Hypothalamus (tissue), 51 donors: ENCODE data around the gene OTOP3.
A peak's percentile ranks its signal among the peaks of the same experiment; 100 is the strongest.
"Not testable (repeated sequence)": the region's sequence is repeated elsewhere in the genome, so short reads cannot be mapped to it uniquely, and the experiment has no call there.

ENCODE experiments used
- DNase-seq, 51 donors: peaks; one replicate each; lab custom pipeline; 2025; lab: John Stamatoyannopoulos, UW

Gene OTOP3

DNA sequence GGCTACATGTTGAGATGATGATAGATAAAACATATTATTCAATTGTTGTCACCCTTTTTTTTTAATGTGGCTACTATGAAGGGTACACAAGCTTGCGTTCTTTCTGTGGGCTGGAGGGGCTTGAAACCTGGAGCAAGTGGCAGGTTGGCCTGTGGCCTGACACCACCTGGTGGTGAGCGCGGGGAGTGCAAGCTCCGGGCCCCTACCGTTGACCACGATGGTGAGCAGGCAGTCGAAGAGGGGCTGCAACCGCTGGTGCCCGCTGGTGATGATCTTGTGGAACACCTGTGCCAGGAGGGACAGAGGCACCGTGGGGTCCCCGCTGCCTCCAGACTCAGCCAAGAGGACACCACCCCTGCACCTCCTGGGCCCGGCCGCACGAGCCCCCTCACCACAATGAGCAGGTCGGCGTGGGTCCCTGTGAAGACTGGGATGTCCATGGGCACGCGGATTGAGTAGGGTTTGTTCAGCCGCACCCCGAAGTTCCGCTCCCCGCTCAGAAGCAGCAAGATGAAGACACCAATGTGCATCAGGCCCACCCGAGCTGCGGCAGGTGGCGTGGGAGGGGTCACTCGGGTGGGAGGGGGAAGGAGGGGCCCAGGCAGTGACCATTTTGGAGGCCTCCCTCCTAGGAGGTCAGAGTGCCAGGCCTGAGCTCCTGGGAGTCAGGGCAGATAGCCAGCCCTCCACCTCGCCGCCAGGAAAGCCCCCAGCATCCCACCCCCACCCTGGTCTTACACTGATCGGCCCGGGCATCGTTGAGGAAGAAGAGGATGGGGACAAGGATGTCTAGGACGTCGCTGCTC lies 22.4 kb downstream of the OTOP3 start:
- peak in 42 of 51 donors; percentile 1 to 75 (median 29) for DNase-seq

DNA sequence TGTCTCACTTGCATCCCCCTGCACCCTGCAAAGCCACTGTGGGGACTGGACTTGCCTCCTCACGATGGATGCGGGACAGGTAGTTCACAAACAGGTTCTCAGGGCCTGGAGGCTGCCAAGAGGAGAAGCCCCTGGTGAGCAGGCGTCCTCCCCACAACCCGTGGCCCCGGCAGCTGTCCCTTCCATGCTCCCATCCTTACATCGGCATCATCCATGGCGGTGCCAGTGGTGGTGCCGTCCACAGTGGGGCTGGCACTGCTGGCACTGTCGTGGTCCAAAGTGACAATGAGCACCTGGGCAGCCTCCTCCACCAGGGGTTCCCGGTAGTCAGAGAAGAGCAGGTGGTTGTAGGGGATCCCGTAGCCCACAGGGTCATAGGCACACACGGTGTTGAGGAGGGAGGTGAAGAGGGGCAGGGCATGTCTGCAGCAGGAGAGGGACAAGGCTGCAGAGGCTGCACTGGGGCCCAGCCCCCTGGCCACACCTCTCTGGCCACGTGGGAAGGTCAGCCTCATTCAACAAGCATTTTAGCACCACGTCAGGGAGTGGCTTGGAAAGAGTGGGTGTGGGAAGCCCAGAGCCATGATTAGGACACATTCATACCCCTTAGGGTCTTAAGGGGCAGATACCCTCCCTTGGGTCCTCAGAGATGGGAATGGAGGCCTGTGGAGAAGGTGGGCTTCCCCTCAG lies 24.3 kb downstream of the OTOP3 start:
- DNase-seq, result no peak

DNA sequence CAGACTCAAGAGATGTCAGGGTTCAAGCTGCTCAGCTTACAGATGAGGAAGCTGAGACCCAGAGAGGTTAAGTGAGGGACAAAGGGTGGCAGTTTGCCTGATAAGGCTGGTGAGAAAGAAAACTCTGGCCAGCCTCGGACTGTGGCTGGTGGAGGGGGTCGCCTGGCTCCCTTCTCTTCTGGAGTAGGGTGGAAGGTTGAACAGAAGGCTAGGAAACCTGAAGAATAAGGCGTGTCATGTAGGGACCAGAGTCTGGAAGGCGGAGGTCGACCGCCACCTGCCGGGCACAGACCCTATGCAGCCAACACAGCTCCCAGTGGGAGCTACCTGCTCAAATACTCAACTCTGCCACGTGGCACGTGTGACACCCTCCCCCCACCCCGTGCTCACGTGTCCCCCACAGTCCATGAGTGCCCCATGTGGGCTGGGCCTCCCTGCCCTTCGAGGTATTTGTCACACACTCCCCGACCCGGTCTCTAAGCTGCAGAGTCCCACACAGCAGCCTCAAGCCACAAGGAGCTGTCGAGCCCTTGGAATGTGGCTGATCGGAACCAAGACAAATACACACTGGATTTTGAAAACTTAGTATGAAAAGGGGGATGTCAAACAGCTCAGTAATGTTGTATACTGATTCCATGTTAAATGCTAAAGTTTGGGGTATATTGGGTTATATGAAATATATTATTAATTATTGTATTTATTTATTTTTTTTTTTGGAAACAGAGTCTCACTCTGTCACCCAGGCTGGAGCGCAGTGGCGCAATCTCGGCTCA lies 25.1 kb downstream of the OTOP3 start:
- peak in 1 of 51 donors; percentile 10 for DNase-seq

DNA sequence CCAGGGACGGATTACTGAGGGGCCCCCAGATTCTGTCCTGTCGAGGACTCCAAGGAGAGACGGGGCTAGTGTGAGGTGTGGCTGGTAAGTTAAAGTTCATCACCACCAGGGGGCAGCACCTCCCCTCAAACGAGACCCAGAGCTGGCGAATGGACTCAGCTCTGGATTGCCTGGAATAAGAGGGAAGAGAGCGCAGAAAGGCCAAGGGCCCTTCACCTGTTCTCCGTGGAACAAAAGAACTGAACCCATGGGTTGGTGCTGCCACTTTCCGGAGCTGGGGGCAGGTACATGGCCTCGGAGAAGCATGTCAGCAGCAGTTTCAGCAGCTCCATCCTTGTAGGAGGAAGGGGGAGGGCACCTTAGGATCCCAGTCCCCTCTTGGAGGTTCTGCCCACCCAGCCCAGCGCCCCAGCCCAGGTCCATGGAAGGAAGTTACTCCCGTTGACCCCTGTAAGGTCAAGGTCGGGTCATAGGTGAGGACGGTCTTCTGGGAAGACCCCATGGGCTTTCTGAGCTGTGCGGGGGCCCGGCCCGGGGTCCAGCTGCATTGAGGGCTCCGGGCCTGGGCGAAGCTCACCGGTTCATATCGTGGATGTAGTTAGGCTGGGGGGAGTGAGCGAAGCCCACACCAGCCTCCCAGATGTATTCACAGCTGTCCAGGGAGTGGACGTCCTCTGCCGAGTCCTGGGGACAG lies 26.1 kb downstream of the OTOP3 start:
- DNase-seq, result peak; percentile 23 to 96 (median 71)

DNA sequence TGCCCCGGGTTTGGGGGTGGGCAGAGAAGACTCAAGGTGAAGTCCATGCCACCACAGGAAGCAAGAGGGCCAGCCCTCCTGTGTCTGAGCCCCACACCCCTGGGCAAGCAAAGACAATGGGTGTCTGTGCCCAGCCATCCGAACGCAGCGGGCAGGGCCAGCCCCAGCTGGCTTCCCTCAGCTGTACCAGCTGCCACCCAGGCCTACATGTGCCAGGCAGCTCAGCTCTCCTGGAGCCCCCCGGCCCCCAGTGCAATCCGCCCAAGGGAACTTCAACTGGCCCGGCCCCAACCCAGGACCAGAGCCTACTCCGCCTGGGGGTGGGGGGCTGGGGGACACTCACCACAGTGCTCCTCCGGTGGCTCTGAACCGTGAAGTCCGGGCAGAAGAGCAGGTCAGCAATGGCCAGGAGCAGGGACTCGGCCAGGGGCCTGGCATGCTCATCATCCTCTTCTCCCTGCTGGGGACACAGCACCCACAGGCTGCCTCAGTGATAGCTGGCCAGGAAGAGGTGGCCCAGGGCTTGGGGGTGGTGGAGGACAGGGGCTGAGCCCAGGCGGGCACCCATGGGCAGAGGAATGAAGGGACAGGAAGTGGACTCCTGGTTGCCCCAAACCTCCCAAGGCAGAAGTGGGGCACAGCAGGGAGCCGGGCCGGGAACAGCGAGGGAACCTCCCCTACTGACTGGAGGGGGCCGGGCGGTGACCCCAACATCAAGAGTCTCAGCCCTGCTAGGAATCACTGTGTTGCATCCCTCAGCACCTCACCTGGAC lies 27.1 kb downstream of the OTOP3 start:
- DNase-seq, result peak in 41 of 51 donors; percentile 4 to 85 (median 52)

DNA sequence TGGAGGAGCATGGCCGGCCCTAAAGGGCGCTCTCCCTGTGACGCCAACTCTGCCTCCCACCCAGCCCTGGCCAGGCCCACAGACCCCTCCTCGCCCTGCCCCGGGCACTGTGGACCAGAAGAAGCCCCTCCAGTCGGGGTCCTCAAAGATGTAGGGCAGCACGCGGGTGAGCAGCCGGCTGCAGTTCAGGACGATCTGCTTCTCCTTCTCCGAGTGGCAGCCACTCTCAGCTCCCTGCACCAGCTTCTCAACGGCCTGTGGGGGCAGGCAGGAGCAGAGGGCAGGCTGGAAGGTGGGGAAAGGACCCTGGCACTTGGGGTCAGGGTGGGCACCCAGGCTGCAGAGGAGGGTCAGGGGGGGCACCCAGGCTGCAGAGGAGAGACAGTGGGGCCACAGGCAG lies 28.0 kb downstream of the OTOP3 start:
- peak in 2 of 51 donors; percentile 17 to 18 for DNase-seq

DNA sequence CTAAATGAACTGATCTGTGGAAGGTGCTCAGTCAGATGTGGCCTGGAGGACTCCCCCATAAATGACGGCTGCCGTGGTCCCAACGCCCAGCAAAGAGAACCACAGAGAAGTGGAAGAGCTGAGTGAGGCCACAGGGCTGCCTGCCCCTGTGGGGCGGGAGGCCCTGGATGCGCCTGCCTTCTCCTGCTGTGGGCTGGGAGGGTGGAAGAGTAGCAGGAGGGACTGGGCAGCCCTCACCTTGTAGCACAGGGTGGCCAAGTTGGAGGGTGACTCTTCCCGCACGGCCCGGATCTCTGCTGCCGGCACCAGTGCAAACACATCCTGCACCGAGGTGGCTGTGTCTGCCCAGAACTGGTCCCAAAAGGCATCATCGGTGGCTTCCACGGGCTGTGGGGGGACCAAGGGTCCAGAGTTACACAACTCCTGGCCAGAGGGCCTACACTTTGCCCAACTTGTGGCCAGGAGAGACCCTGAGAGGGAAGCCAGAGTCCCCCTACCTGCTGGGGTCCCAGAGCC lies 28.6 kb downstream of the OTOP3 start:
- no peak for DNase-seq

DNA sequence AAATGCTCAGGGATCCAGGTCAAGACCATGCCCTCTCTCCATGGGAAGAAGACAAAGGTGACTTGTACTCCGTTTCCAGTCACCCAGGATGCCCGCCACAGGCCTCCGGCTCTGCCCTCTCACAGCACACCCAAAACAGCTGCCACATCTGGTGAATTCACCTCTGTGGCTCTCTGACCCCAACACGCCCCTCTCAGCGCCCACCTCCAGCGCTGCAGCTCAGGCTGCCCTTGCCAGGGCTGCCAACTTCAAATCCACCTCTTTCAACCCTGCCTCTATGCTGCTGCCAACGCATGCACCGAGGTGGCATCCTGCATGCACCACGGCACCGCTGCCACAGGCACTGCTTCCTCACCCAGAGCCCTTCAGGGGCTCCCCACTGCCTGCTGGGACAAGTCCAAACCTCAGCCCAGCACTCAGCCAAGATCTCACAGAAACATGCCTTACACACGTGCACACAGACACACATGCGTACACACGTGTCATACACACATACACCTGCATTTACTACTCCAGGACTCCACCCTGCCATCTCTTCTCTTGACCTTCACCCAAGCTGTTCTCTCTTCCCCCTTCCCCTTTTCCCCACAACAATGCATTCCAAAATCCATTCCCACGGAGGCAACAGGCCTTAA lies 29.4 kb downstream of the OTOP3 start:
- no peak for DNase-seq

DNA sequence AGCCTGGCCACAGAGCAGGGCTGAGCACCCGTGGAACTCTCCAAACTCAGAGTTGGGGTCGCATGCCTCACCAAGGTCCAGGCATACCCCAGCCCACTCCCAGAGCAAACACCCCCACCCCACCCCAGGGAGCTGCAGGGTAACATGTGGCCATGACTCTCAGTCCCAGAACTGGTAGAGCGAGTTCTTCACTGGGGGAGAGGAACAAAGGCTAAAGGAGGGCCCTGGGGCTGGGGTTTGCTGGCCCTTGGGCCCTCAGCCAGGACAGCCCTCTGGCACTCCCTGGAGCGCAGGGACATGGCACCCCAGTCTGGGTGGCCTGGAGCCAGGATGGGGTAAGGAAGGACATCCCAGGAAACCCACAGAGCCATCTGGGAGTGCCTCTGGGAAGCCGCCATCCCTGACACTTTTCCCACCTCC lies 32.7 kb downstream of the OTOP3 start:
- DNase-seq, result no peak

DNA sequence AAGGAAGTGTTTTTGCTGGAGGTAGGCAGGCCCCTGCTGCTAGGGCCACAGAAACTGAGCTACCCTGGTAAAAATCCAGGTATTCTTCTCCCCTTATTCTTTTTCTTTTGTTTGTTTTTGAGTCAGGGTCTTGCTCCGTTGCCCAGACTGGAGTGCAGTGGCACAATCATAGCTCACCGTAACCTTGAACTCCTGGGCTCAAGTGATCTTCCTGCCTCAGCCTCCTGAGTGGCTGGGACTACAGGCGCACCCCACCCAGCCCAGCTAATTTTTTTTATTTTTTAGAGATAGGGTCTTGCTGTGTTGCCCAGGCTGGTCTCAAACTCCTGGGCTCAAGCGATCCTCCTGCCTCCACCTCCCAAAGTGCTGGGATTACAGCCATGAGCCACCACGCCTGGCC lies 33.8 kb downstream of the OTOP3 start:
- not testable (repeated sequence) for DNase-seq

DNA sequence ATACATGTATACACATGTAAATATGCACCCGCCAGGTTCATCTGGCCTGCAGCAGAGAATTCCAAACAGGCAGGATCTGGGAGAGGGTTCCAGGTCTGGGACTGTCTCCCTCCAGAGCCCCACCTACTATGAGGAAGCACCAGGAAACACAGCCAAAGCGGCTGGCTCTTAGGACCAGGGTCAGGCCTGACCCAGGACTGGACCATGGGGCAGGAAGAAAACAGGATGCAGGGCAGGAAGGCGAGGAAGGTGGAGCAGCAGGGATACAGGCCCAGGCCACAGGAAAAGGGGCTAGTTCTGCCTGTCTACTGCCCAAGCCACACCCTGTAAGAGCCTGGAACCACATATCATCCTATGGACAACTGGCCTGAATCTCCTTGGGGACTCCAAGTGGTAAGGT lies 34.7 kb downstream of the OTOP3 start:
- no peak for DNase-seq

DNA sequence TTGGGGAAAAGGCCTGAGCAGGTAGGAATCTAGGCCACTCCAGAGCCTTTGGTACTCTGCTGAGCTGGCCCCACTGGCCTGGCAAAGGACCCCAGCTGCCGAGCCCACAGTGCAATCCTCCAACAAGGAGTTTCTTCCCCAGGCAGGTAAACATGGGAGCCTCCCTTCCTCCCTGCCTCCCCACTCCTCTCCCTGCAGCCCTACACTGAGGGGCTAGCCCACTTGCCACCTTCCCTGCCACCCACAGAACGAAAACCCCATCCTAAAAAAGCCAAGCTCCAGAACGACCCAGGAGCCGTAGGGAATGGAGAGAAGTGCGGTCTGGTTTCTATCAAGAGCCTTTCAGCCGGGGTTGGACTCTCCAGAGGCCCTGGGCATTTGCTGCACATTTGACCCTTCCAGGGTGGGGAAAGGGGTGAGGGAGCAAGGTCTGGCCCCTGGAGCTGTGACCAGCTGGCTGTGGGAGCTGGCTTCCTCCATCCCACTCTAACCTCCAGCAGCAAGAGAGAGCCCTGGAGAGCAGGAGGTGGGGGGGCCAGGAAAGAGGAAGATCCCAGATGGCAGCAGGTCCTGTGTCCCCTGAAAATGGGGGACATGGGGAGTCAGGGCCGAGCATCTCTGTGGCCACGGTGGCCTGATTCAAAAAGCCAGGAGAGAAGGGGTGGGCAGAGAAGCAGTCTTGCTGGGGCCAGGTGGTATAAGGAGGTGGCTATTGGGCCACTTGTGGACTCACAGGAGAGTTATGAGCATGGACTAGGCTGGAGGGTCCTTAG lies 35.6 kb downstream of the OTOP3 start:
- peak in 1 of 51 donors; percentile 35 for DNase-seq

DNA sequence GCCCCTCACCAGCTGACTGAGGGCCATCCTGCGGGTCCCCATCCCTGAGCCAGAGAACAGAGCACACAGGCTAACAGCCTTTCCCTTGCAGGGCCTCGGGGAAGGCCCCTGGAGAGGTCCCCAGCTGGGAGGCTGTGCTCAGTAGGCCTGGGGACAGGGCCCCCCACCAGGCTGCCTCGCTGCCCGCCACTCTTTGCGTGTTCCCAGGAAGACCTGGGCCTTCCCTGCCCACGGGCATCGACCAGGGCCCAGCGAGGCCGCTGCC lies 36.1 kb downstream of the OTOP3 start:
- DNase-seq, result peak in 1 of 51 donors; percentile 18

DNA sequence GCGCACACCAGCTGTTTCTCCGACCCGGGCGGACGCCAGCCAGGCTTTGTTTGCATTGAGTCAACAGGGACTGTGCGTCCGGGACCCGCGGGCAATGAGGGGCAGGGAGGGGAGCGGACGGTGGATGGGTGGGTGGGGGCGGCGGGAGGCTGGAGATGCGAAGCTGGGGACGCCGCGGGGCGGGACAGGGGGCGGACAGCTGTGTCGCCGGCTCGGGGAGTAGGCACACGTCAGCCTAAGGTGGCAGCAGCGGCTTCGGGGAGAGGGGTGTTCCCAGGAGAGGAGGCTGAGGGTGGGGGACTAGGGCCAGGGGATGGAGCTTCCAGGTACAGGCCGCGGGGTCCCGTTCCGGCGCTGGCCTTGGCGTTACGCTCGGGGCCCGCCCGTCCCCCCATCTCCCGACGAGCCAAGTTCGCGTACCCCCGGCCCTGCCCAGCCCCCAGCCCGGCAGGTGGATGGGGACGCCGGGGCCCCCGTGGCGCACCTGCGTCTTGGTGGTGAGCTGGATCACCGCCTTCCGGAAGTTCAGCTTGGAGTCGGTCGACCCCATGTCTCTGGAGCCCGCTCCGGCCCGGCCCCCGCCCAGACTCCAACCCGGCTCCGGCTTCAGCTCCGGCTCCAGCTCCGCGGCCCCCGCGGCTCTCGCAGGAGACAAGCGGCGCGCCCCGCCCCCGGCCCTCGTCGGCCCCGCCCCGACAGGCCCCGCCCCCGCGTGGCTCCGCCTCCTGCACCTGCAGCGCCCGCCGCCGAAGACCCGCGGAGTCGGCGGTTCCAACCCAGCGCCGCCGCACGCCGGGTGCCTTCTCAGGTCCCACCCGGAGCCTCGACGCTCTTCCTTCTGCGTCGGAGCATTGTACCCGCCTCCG lies 36.6 kb downstream of the OTOP3 start, which contains the start of gene HID1:
HID1 (minus strand) TSS at position 653 of the 866 bp plus-strand sequence; CDS start at position 550, 103 bp downstream.
- peak in 48 of 51 donors; percentile 11 to 93 (median 64) for DNase-seq

DNA sequence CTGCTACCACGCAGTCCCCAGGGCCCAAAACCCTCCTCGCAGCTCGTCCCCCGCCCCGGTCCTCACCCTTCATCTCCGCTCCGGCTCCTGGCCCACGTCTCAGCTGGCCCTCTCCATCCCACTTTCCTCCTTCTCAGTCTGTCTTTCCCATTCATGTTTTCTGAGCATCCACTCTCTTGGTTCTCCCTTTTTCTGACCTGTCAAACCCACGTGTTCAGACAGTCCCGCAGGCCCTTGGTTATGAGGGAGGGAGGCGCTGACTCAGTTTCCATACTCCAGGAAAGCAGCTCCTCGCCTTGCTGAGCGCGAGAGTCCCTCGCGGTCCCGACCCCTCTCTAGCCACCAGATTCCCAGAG lies 37.3 kb downstream of the OTOP3 start:
- DNase-seq, result peak in 2 of 51 donors; percentile 43 to 47

DNA sequence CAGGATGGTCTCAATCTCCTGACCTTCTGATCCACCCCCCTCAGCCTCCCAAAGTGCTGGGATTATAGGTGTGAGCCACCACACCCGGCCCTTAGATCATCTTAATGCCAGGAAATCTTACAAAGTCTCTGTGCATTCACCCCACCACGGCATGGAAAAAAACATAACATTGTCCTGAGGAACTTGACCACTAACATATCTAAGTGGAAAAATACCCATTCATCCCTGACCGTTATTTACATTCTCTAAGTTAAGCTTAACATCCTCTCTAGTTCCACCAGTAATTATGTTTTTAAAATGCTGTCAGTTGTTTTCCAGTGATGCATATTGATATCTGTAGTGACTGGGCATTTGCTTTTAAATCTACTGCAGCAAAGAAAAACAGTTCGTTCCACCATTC lies 40.2 kb downstream of the OTOP3 start:
- DNase-seq, result no peak

DNA sequence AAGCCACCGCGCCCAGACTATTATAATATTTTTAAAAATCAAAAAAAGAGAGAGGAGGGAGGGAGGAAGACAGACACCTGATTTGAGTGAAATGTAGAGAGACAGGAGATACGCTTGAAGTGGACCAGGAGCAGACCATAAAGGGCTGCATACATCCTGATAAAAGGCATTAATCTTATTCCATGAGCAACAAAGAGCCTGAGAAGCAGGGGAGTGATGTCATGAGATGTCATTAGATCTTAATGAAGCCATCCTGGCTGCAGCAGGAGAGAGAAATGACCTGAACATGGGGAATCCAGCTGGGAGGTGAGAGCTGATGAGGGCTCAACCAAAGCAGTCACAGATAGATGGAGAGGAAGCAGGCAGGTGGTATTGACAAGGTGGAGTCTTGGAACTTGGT lies 42.1 kb downstream of the OTOP3 start:
- DNase-seq, result no peak

DNA sequence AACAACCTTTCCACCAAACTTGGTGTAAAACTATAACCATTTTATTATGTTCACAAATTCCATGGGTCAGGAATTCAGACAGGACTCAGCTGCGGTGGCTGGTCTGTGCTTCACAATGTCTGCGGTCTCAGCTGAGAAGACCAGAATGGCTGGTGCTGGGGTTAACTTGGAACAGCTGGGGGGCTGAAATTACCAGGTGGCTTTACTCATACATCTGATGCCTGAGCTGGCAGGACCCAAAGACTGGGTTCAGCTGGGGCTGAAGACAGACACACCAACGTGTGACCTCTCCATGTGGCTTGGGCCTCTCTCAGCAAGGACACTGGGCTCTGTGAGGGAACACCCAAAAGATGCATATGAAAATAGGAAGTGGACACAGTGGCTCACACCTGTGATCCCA lies 42.5 kb downstream of the OTOP3 start:
- no peak for DNase-seq
